ENCODE results near the gene C17orf58.

C17orf58 gene

DNA sequence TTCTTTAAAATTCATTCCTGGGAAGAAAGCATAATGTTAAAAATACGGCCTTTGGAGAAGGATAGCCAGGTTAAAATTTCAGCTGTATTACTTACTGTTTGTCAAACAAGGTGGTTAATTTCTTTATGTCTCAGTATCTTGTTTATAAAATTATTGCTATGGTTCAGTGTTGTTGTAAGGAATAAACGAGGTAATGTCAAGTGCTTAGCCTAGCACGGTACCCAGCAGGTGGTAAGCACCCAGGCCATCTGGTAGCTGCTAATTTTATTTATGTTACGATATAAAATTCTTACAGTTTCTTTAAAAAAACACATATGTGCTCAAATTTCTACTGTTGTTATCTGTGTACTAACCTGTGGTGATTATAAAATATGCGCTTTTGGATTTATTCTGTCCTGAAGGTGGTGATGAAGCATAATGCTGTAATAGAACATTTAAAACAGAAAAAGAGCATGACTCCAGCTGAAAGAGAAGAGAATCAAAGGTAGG is 48.9 kb downstream of the C17orf58 start:
- no peak for DNase-seq

DNA sequence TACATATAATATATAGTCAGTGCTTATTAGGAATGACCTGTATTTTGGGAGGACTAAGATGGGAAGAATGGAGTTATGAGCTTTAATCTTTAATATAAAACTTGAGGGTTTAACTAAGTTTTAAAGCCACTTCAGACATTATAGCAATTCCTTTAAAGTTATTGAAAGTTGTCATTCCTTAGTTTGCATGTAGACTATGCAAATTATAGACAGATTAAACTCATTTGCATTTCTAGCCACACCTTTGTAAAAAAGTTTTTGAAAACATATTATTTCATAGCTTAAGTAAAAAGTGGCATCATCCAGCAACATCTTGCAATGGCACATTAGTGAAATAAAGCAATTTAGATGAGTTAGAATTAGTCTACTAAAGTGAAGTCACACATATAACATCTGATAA is 49.8 kb downstream of the C17orf58 start:
- no peak for DNase-seq

DNA sequence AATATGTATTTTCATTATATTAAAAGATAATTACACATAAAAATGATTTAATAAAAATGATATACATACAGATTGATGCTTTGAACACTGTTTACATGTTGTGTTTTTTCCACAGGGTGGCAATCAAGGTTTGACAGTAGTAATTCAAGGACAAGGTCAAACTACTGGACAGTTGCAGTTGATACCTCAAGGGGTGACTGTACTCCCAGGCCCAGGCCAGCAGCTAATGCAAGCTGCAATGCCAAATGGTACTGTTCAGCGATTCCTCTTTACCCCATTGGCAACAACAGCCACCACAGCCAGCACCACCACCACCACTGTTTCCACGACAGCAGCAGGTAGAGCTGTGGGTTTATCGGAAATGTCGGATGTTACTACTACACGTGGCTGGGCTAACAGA is 52.2 kb downstream of the C17orf58 start:
- no peak for DNase-seq

- no peak for DNase-seq
These were observed 53.5 kb downstream of the C17orf58 start for GRCh38 chr17:67942810-67943209.

All from HCEC 1CT (cell line).